HK-2 (cell line): ENCODE measurements around the gene RAD51B.

Source experiments
- DNase-seq: peaks from one replicate; pipeline ENCODE4 v3.0.0-alpha.2; 2018; ENCODE audit not compliant: unreplicated experiment

The RAD51B gene

DNA sequence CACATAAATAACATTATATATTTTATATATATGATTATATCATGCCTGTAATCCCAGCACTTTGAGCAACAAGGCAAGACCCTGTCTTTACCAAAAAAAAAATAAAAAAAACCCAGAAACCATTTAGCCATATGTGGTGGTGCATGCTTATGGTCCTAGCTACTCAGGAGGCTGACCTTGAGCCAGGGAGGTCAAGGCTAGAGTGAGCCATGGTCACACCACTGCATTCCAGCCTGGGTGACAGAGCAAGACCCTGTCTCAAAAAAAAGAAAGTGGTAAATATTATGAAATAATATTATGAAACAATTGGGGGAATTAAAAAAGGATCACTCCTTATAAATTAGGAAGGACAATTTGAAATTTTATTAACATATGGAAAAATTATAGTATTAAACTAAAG lies 16.0 kb downstream of the RAD51B start:
- DNase-seq, result no peak

DNA sequence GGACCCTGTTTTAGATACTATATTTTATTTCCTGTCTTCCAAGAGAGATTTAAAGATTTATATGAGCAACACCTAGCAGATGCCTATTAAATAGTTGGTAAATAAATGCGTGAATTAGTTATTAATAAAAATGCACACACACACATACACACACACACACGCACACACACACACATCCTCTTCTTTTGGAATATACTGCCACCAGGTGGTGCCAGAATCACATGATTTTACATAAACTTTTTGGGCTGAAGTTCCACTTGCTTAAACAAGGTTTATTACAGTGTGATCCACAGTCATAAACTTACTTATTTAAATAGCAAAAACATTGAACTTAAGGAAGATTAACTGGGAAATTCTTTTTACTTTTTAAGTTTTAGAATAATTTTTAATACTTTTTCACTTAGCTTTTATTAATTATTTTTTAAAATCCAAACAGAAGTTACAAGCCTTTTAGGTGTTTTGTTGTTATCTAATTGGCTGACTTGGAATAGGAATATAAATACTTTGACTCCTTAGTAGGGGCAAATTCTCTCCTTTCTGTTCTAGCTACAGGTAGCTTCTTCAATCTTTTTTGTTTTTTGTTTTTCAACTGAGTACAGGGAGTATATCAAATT lies 17.5 kb downstream of the RAD51B start:
- DNase-seq, result peak; percentile 32

DNA sequence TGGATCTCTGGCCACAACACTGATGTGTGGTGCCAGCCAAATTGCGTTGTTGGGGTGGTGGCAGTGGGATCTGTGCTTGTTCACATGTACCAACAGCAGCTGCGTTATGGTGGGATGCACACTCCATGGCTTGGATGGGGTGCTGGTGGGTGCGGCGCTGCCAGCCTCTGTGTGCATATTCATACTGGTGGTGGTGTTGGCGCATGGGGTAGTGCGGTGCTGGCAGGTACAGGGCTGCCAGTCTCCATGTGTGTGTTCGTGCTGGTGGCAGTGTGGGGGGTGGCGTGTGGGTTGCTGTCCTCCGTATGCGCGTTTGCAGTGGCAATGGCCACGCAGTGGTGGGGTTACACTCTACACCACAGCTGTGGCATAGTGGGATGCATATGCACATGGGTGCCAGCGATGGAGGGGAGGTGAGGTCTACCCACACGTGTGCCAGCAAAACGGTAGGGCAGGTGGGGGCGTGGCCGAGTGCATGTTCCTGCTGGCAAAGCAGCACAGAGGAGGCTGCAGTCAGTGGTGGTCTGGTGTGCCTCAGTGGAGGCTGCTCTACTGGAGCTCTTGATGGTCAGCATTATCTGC lies 26.5 kb downstream of the RAD51B start:
- no peak for DNase-seq

DNA sequence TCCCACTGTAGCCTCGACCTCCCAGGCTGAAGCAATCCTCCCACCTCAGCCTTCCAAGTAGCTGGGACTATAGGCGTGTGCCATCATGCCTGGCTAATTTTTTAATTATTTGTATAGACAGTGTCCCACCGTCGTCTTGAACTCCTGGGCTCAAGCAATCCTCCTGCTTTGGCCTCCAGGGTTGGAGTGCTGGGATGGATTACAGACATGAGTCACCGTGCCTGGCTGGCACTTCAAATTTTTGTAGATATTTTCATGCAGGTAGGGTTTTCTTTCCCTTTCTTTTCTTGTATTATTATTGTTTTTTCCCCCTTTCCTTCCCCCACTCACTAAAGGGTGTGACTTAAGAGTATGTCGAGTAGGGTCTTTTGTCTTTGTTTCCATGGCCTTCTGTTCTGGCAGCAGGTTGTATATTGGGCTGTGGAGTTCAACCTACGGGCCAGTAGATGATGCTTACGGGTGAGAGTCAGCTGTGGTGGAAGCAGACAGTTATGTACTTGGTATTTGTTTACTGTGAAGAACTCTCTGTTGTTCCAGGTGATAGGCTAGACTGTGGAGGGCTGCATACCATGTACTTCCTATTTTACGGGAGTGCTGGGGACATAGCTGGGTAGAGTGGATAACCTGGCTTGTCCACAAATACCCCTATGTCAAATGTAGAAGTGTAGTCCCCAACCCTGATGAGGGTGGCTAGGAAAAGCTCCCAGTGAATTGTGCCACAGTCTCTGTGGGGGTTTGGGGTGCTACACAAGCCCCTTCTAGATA lies 30.7 kb downstream of the RAD51B start:
- no peak for DNase-seq

DNA sequence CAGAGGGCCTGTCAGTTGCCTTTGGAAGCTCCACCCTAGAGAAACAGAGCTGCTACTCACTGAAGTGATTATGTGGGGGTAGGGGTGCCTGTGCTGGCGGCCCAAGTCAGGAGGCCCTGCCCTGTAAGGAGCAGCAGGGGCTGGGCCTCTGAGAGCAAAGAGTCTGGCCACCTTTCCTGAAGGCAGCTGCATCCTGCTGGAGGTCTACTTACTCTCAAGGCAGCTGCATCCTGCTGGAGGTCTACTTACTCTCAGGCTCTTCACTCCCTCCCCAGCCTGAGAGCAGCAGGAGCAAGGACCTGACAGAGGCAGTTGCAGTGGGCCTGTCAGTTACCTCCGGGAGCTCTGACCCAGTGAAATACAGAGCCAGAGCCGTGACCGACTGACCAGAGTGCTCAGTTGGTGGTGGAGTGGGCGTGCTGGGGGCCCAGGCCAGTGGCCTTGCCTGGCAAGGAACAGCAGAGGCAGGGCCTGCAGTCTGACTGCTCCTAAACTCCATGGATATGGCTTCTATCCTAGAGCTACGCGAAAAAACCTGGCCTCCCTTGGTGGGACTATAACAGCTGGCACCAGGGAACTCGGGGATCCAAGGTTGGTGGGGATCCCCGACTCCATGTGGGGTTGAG lies 32.3 kb downstream of the RAD51B start:
- no peak for DNase-seq

DNA sequence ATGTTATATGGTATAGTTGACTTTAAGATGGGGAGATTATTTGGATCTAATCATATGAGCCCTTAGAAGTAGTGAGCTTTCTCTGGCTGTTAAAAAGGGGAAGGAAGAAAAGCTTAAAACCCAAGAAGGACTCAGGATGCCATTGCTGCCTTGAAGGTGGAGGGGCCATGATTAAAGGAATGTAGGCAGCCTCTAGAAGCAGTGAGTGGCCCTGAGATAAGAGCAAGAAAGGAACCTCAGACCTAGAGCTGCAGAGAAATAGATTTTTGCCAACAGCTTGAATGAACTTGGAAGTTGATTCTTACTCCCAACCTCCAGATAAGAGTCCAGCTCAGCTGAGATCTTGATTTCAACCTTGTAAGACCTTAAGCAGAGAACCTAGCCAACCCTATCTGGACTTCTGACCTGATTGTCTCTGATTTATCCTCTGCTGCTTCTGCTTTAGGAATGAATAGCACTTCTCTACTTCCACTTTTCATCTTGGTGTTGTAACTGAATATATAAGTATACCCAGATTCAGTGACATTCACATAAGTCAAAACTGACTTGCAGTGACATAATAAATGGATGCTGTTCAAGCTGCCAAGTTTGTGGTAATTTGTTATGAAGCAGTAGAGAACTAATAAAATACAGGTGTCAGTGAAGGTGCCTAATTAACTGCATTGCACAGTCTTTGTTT lies 33.5 kb downstream of the RAD51B start:
- DNase-seq, result no peak

DNA sequence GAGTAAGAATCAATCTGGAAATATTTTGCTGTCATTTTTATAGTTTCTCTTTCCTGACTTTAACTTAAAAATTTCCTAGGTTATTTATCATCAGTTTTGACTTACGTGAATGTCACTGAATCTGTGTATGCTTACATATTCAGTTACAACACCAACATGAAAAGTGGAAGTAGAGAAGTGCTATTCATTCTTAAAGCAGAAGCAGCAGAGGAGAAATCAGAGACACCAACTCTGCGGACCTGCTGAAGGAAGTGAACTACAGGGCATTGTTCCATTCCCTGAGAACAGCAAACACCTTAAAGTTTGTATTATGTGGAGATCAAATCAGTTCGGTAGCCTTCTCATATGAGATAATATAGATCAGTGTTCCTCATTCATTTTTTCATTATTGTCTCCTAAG lies 34.1 kb downstream of the RAD51B start:
- no peak for DNase-seq

DNA sequence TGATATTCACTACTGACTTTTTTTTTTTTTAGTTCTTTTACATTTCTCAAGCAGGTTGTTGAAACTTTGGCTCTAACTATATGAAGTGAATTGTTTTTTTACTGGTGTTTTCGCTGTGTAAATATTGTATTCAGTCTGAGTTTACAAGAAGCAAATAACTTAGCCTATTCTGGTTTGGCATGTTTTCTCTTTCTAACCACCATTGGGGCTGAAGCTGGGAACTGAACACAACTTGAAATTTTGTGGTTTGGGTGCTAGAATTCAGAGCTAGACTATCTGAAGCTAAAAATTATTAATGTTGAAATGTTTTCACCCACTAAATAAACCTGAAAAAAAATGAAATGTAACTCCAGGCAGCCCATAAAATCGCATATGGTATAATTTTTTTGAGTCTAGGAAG lies 37.2 kb downstream of the RAD51B start:
- DNase-seq, result no peak

GRCh38 chr14:67857778-67858350 lies 38.3 kb downstream of the RAD51B start:
- no peak for DNase-seq

GRCh38 chr14:67859169-67859749 lies 39.7 kb downstream of the RAD51B start:
- DNase-seq, result no peak

- DNase-seq, result no peak
These were observed 43.6 kb downstream of the RAD51B start for GRCh38 chr14:67863223-67863622.

- no peak for DNase-seq
These were observed 55.8 kb downstream of the RAD51B start for GRCh38 chr14:67875175-67876006.

DNA sequence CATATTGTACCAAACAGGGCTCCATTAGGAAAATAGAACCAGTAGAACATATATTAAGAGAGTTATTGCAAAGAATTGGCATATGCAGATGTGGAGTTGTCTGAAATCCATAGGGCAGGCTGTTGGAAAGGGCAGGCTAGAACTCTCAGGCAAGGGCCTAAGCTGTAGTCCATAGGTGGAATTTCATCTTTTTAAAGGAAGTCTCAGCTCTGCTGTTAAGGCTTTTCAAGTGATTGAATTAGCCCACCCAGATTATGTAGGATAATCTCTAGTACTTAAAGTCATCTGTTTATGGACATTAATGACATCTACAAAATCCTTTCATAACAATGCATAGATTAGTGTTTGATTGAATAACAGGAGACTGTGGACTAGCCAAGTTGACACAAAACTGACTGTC lies 59.4 kb downstream of the RAD51B start:
- no peak for DNase-seq

GRCh38 chr14:67881225-67881624 lies 61.6 kb downstream of the RAD51B start:
- no peak for DNase-seq

- DNase-seq, result no peak
These were observed 63.5 kb downstream of the RAD51B start for GRCh38 chr14:67882986-67883555.

- no peak for DNase-seq
These were observed 64.1 kb downstream of the RAD51B start for GRCh38 chr14:67883717-67884116.

DNA sequence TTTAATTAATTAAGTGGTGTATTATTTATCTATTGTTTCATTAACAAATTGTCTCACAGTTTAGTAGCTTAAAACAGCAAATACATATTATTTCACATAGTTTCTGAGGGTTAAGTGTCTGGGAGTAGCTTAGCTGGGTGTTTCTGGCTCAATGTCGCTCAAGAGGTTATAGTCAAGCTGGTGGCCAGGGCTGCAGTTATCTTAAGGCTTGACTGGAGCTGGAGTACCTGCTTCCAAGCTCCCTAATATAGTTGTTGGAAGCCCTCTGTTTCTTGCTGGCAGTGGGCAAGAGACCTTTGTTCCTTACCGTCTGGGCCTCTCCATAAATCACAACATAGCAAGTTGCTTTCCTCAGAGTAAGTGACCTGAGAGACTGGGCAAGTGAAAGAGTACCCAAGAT lies 66.6 kb downstream of the RAD51B start:
- DNase-seq, result no peak

- no peak for DNase-seq
These were observed 67.9 kb downstream of the RAD51B start for GRCh38 chr14:67887478-67887877.

- DNase-seq, result no peak
These were observed 69.9 kb downstream of the RAD51B start for GRCh38 chr14:67889455-67889854.

- no peak for DNase-seq
These were observed 73.0 kb downstream of the RAD51B start for GRCh38 chr14:67892466-67893100.
